Inflammatory macrophage treated with lipopolysaccharide for 1 hour (primary cell): ENCODE measurements around the gene FCHSD2.
"Not testable (repeated sequence)": the region's sequence is repeated elsewhere in the genome, so short reads cannot be mapped to it uniquely, and the experiment has no call there.

Source experiments
- DNase-seq, 2 donors: peaks; one replicate each; pipeline ENCODE4 v3.0.0-alpha.2; 2020 to 2022

Gene FCHSD2

GRCh38 chr11:72814286-72815109 lies 327.6 kb downstream of the FCHSD2 start, which contains the start of gene ATG16L2:
TSS of gene ATG16L2 (plus strand) at chr11:72814411. CDS start at chr11:72814446, 35 bp downstream.
- peak; percentile 82 to 95 for DNase-seq

GRCh38 chr11:72813740-72814285 lies 328.3 kb downstream of the FCHSD2 start:
- DNase-seq: peak; percentile 76 to 85

GRCh38 chr11:72812967-72813739 lies 329.0 kb downstream of the FCHSD2 start:
- DNase-seq: peak; percentile 53 to 72

GRCh38 chr11:72812604-72812966 lies 329.5 kb downstream of the FCHSD2 start:
- no peak for DNase-seq

GRCh38 chr11:72811686-72812085 lies 330.4 kb downstream of the FCHSD2 start:
- DNase-seq: not testable (repeated sequence)

GRCh38 chr11:72808331-72808798 lies 333.8 kb downstream of the FCHSD2 start:
- peak; percentile 61 to 74 for DNase-seq

- DNase-seq: peak; percentile 55 to 77
Observed at GRCh38 chr11:72807792-72808191, 334.3 kb downstream of the FCHSD2 start.

- DNase-seq: peak; percentile 77 to 93
Observed at GRCh38 chr11:72807021-72807693, 335.0 kb downstream of the FCHSD2 start.

GRCh38 chr11:72806378-72806777 lies 335.7 kb downstream of the FCHSD2 start:
- DNase-seq: not testable (repeated sequence)

GRCh38 chr11:72805216-72805615 lies 336.9 kb downstream of the FCHSD2 start:
- DNase-seq: peak; percentile 94 to 98

GRCh38 chr11:72802822-72803221 lies 339.3 kb downstream of the FCHSD2 start:
- DNase-seq: no peak

- DNase-seq: no peak
Observed at GRCh38 chr11:72799441-72799840, 342.7 kb downstream of the FCHSD2 start.

GRCh38 chr11:72798361-72798760 lies 343.8 kb downstream of the FCHSD2 start:
- DNase-seq: no peak

- peak; percentile 94 to 99 for DNase-seq
Observed at GRCh38 chr11:72793425-72794367, 348.4 kb downstream of the FCHSD2 start, which contains the start of gene STARD10. TSS of gene STARD10 (minus strand) at chr11:72794047. CDS start at chr11:72781181, 12,866 bp downstream.

GRCh38 chr11:72793076-72793424 lies 349.1 kb downstream of the FCHSD2 start:
- no peak for DNase-seq

- no peak for DNase-seq
Observed at GRCh38 chr11:72792437-72793021, 349.6 kb downstream of the FCHSD2 start.

- DNase-seq: not testable (repeated sequence)
Observed at GRCh38 chr11:72791228-72791627, 350.9 kb downstream of the FCHSD2 start.

- DNase-seq: no peak
Observed at GRCh38 chr11:72789493-72790131, 352.5 kb downstream of the FCHSD2 start.

- peak; percentile 54 to 62 for DNase-seq
Observed at GRCh38 chr11:72788241-72788640, 353.9 kb downstream of the FCHSD2 start.
